HCT116 (cell line): ENCODE measurements around the gene R3HCC1L. TPM values are rescaled to one million over a fixed set of nuclear protein-coding genes. Genes with fewer than 3 reads are reported as not detected.

ENCODE experiments used
- ATAC-seq: fragments of 200-7000 bp; cut with Tn5 transposase; 2 replicates; pipeline ENCODE4 v1.9.1; 2020; ENCODE audit warnings: mild to moderate bottlenecking, moderate library complexity
- BruUV-seq: library from RNA; stranded (reverse); fragments of 400-500 nt; replicated peaks from 2 replicates; lab custom pipeline; 2021; lab: Mats Ljungman, UMichigan
- CTCF ChIA-PET: fragments of 300-600 bp; sonication (Branson Sonifier 250); formaldehyde crosslinking; loops from one replicate; lab custom pipeline; 2021; ENCODE audit warnings: antibody characterized with exemption; lab: Charles Lee
- POLR2A ChIA-PET: fragments of 300-600, 350-600 bp; sonication (Branson Sonifier 250); formaldehyde crosslinking; loops from one replicate; lab custom pipeline; 2021; ENCODE audit warnings: antibody characterized with exemption; lab: Charles Lee
- RAD21 ChIA-PET, 2 experiments: fragments of 300-600 bp; sonication (Branson Sonifier 250); formaldehyde crosslinking; loops; one replicate each; lab custom pipeline; 2023; ENCODE audit warnings: low total read pairs in 2 of 2; ENCODE audit not compliant: uncharacterized antibody in 2 of 2, unreplicated experiment in 2 of 2, low non-redundant PET in 1 of 2; lab: Charles Lee
- DNase-seq: peaks from one replicate; pipeline ENCODE4 v3.0.0-alpha.2; 2010; ENCODE audit warnings: low read depth, low spot score
- H2AFZ ChIP-seq: fragments of 200-600 bp; shearing (Covaris generic), sonication (generic); 2 replicates; pipeline ENCODE4 v1.6.1; 2017; ENCODE audit warnings: low read depth, mixed run types, mixed read lengths, antibody characterized with exemption, low read length; ENCODE audit not compliant: poor library complexity, severe bottlenecking
- H3K27ac ChIP-seq: 2 replicates; pipeline ENCODE4 v1.5.1; 2012; ENCODE audit warnings: low read depth, low read length
- H3K27me3 ChIP-seq: fragments of 200-600 bp; sonication (generic); 2 replicates; pipeline ENCODE4 v1.6.1; 2016; ENCODE audit warnings: mixed run types, low read length, mixed read lengths; ENCODE audit not compliant: insufficient read depth
- H3K36me3 ChIP-seq, 2 experiments: fragments of 200-500 bp in 1 of 2; fragments of 200-600 bp in 1 of 2; sonication (Bioruptor generic) in 1 of 2; sonication (generic) in 1 of 2; 2 replicates each; pipeline versions ENCODE4 v1.5.1 to v1.6.1; 2014 to 2016; ENCODE audit warnings: low read length in 2 of 2, inconsistent platforms in 1 of 2, mixed read lengths in 1 of 2, mixed run types in 1 of 2; ENCODE audit not compliant: insufficient read depth in 2 of 2, control insufficient read depth in 1 of 2
- H3K4me1 ChIP-seq, 2 experiments: fragments of 200-600 bp in 1 of 2; sonication (generic) in 1 of 2; 2 replicates each; pipeline versions ENCODE4 v1.5.1 to v1.6.1; 2012 to 2017; ENCODE audit warnings: low read length in 2 of 2, inconsistent platforms in 1 of 2, mild to moderate bottlenecking in 1 of 2, mixed read lengths in 1 of 2, mixed run types in 1 of 2, moderate library complexity in 1 of 2; ENCODE audit not compliant: insufficient read depth in 2 of 2, control insufficient read depth in 1 of 2
- H3K4me2 ChIP-seq: fragments of 200-600 bp; sonication (generic); 2 replicates; pipeline ENCODE4 v1.6.1; 2017; ENCODE audit warnings: mixed run types, low read length, mixed read lengths
- H3K4me3 ChIP-seq, 2 experiments: fragments of 200-600 bp in 1 of 2; sonication (generic) in 1 of 2; replicated peaks in 1 of 2; 2 replicates each; pipeline ENCODE4 v1.5.1; 2011 to 2016; ENCODE audit warnings: low read length in 2 of 2, control low read depth in 1 of 2, low read depth in 1 of 2, mild to moderate bottlenecking in 1 of 2, mixed read lengths in 1 of 2, mixed run types in 1 of 2
- H3K79me2 ChIP-seq: fragments of 200-600 bp; sonication (generic); 2 replicates; pipeline ENCODE4 v1.6.1; 2017; ENCODE audit warnings: mild to moderate bottlenecking, mixed run types, low read length, moderate library complexity, mixed read lengths; ENCODE audit not compliant: insufficient read depth
- H3K9ac ChIP-seq: fragments of 200-600 bp; sonication (generic); 2 replicates; pipeline ENCODE4 v1.6.1; 2016; ENCODE audit warnings: low read length, mixed read lengths
- H3K9me2 ChIP-seq: fragments of 200-600 bp; sonication (generic), shearing (Covaris generic); 2 replicates; pipeline ENCODE4 v1.6.1; 2017; ENCODE audit warnings: mixed run types, mild to moderate bottlenecking, moderate library complexity; ENCODE audit not compliant: insufficient read depth
- H3K9me3 ChIP-seq, 2 experiments: fragments of 200-500 bp in 1 of 2; fragments of 200-600 bp in 1 of 2; sonication (Bioruptor generic) in 1 of 2; sonication (generic) in 1 of 2; 2 replicates each; pipeline ENCODE4 v1.6.1; 2014 to 2017; ENCODE audit warnings: low read length in 2 of 2, mixed read lengths in 2 of 2, inconsistent platforms in 1 of 2, low read depth in 1 of 2, mild to moderate bottlenecking in 1 of 2, mixed run types in 1 of 2, moderate library complexity in 1 of 2; ENCODE audit not compliant: control insufficient read depth in 1 of 2, insufficient read depth in 1 of 2
- H4K20me1 ChIP-seq: fragments of 200-600 bp; sonication (generic), shearing (Covaris generic); 2 replicates; pipeline ENCODE4 v1.6.1; 2017; ENCODE audit warnings: mixed run types, mild to moderate bottlenecking, moderate library complexity; ENCODE audit not compliant: insufficient read depth
- EGR1 ChIP-seq: IDR thresholded peaks from 2 replicates; pipeline ENCODE4 v1.6.1; 2012; ENCODE audit warnings: low read depth
- ELF1 ChIP-seq: IDR thresholded peaks from 2 replicates; pipeline ENCODE4 v1.6.1; 2012; ENCODE audit warnings: low read depth, borderline replicate concordance
- EZH2 ChIP-seq: fragments of 200-600 bp; sonication (generic); IDR thresholded peaks from 2 replicates; pipeline ENCODE4 v1.6.1; 2017; ENCODE audit warnings: antibody characterized with exemption, mixed run types
- EZH2phosphoT487 ChIP-seq: fragments of 200-600 bp; IDR thresholded peaks from 2 replicates; pipeline ENCODE4 v1.6.1; 2018; ENCODE audit warnings: antibody characterized with exemption, borderline replicate concordance
- FOSL1 ChIP-seq: IDR thresholded peaks from 2 replicates; pipeline ENCODE4 v1.6.1; 2012; ENCODE audit warnings: low read depth
- JUND ChIP-seq: IDR thresholded peaks from 2 replicates; pipeline ENCODE4 v1.6.1; 2012
- RAD21 ChIP-seq: IDR thresholded peaks from 2 replicates; pipeline ENCODE4 v1.6.1; 2012; ENCODE audit warnings: low read depth, mild to moderate bottlenecking
- SIN3A ChIP-seq: IDR thresholded peaks from 2 replicates; pipeline ENCODE4 v1.6.1; 2012; ENCODE audit warnings: low read depth
- YY1 ChIP-seq: IDR thresholded peaks from 2 replicates; pipeline ENCODE4 v1.6.1; 2011; ENCODE audit warnings: low read length, low read depth, moderate library complexity, mild to moderate bottlenecking; ENCODE audit not compliant: insufficient replicate concordance; ENCODE audit errors: extremely low read depth
- ZBTB33 ChIP-seq: IDR thresholded peaks from 2 replicates; pipeline ENCODE4 v1.6.1; 2011; ENCODE audit warnings: mild to moderate bottlenecking, low read length, moderate library complexity; ENCODE audit not compliant: insufficient replicate concordance; ENCODE audit errors: extremely low read depth
- ZNF274 ChIP-seq: fragments of 200-500 bp; sonication (Bioruptor generic); IDR thresholded peaks from 2 replicates; pipeline ENCODE4 v1.6.1; 2014; ENCODE audit warnings: mild to moderate bottlenecking, low read depth, low read length, inconsistent platforms
- intact Hi-C: fragments of 100-400 bp; cut with micrococcal nuclease; formaldehyde crosslinking; loops from 2 replicates; pipeline ENCODE4 v1.10.0; 2022
- total RNA-seq: library from RNA; stranded (reverse); gene quantifications from one replicate; pipeline ENCODE4 v1.2.1, GENCODE V29; 2021; ENCODE audit not compliant: unreplicated experiment

The R3HCC1L gene
- total RNA-seq, 1 experiment from 2014 or later = 9.3 TPM

- Histone ChIP-seq H4K20me1 (no peaks in the 10 kb centered on the region), H3K9me2 (no peaks in the 10 kb centered on the region), H3K9me3 (no peaks in the 10 kb centered on the region), H2AFZ (no peak overlapping the region), H3K79me2 (no peaks in the 10 kb centered on the region), H3K27ac (no peak overlapping the region), H3K36me3 (no peaks in the 10 kb centered on the region), H3K9ac (no peak overlapping the region), H3K4me1 (no peaks in the 10 kb centered on the region), H3K27me3 (peaks cover 82% of the 10 kb centered on the region), H3K4me2 (no peak overlapping the region), H3K4me3 (no peak overlapping the region)
- BruUV-seq = no TSS peak
- intact Hi-C loops = no loop called here
- ChIA-PET POLR2A (no interaction called here), CTCF (no interaction called here), RAD21 (no interaction called here)
- ATAC-seq (no peak), DNase-seq (no peak)
- TF ChIP-seq EZH2phosphoT487 = no peak
- TF ChIP-seq EZH2 = no peak
- TF ChIP-seq ZNF274 = no peak
- TF ChIP-seq RAD21 = no peak
- TF ChIP-seq ZBTB33 = no peak
Observed at GRCh38 chr10:98096731-98097130, 37.7 kb upstream of the R3HCC1L start.

- intact Hi-C loops = no loop called here
- H3K4me3 ChIP-seq = no peak overlapping the region
- peaks cover 84% of the 10 kb centered on the region for H3K27me3 ChIP-seq
- POLR2A ChIA-PET = no interaction called here
- no peak overlapping the region for H3K27ac ChIP-seq
- no peaks in the 10 kb centered on the region for H3K9me3 ChIP-seq
- H3K4me1 ChIP-seq = no peaks in the 10 kb centered on the region
- no peaks in the 10 kb centered on the region for H3K79me2 ChIP-seq
- H3K4me2 ChIP-seq = no peak overlapping the region
- H3K36me3 ChIP-seq = no peaks in the 10 kb centered on the region
- H4K20me1 ChIP-seq = no peaks in the 10 kb centered on the region
- RAD21 ChIA-PET = no interaction called here
- CTCF ChIA-PET = no interaction called here
- H2AFZ ChIP-seq = no peak overlapping the region
- no peaks in the 10 kb centered on the region for H3K9me2 ChIP-seq
- ATAC-seq (no peak), DNase-seq (no peak)
- no TSS peak for BruUV-seq
- H3K9ac ChIP-seq = no peak overlapping the region
- TF ChIP-seq EZH2 = no peak
- no peak for TF ChIP-seq JUND
- no peak for TF ChIP-seq ZBTB33
- TF ChIP-seq FOSL1 = no peak
- TF ChIP-seq ELF1 = no peak
- TF ChIP-seq YY1 = no peak
- no peak for TF ChIP-seq SIN3A
- TF ChIP-seq EZH2phosphoT487 = no peak
- no peak for TF ChIP-seq EGR1
Observed at GRCh38 chr10:98097175-98097574, 37.3 kb upstream of the R3HCC1L start.
